Measurements from ENCODE around the gene RIMBP2. TPM values are rescaled to one million over a fixed set of nuclear protein-coding genes. Genes with fewer than 3 reads are reported as not detected.

RIMBP2 gene
- total and polyA plus RNA-seq, 11 donors, result 2.1 TPM; not detected in 10

GRCh38 chr12:130565189-130565588 lies 150.9 kb downstream of the RIMBP2 start:
- intact Hi-C loops (cut with DNase I), result no loop called here
- WGBS, 4 donors, result 85 to 96% (median 90%) methylated on average over 1 of the region's 1 CpG
- no peak for ATAC-seq
- no peak for DNase-seq
- Histone ChIP-seq H3K27ac (no peak overlapping the region), H3K4me3 (no peak overlapping the region), H3K27me3 (no peaks in the 10 kb centered on the region), H3K9me3 (peaks cover 0 to 23% (median 10%) of the 10 kb centered on the region in 12 donors), H3K4me1 (no peaks in the 10 kb centered on the region), H3K36me3 (no peaks in the 10 kb centered on the region)
- TF ChIP-seq POLR2A (IDR thresholded peaks at IDR 0.05), result no peak

GRCh38 chr12:130563323-130563722 lies 152.8 kb downstream of the RIMBP2 start:
- no peak overlapping the region for H3K27ac ChIP-seq
- DNase-seq (no peak), ATAC-seq (no peak)
- TF ChIP-seq, protein P1, sequence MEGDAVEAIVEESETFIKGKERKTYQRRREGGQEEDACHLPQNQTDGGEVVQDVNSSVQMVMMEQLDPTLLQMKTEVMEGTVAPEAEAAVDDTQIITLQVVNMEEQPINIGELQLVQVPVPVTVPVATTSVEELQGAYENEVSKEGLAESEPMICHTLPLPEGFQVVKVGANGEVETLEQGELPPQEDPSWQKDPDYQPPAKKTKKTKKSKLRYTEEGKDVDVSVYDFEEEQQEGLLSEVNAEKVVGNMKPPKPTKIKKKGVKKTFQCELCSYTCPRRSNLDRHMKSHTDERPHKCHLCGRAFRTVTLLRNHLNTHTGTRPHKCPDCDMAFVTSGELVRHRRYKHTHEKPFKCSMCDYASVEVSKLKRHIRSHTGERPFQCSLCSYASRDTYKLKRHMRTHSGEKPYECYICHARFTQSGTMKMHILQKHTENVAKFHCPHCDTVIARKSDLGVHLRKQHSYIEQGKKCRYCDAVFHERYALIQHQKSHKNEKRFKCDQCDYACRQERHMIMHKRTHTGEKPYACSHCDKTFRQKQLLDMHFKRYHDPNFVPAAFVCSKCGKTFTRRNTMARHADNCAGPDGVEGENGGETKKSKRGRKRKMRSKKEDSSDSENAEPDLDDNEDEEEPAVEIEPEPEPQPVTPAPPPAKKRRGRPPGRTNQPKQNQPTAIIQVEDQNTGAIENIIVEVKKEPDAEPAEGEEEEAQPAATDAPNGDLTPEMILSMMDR (IDR thresholded peaks at IDR 0.05), result no peak
- no peak for TF ChIP-seq POLR2A (IDR thresholded peaks at IDR 0.05)
- H3K27me3 ChIP-seq, result peaks cover 0 to 8% (median 0%) of the 10 kb centered on the region in 9 donors
- peaks cover 0 to 23% (median 10%) of the 10 kb centered on the region in 12 donors for H3K9me3 ChIP-seq
- WGBS, 4 donors, result 66 to 84% (median 76%) methylated on average over 2 of the region's 2 CpGs
- H3K4me3 ChIP-seq, result no peak overlapping the region
- no peaks in the 10 kb centered on the region for H3K36me3 ChIP-seq
- H3K4me1 ChIP-seq, result no peaks in the 10 kb centered on the region
- intact Hi-C loops (cut with DNase I), result no loop called here

DNA sequence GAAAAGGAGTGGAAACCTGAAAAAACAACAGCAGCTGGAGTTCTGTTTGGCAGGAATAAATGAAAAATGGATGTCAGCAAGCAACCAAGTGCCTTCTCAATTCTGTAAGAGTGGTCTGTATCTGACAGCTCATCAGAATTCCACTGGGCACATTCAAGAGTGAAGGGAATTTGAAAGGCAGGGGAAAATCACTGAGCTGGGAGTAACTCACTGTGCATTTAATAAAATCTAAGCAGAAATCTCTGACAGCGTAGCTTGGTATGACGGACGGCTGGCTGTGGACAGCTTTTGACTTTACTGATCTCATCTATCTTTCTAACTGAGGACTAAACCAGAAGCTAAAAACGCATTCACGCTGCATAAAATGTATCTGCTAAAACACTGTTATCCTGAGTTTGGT lies 153.4 kb downstream of the RIMBP2 start:
- H3K27me3 ChIP-seq, result peaks cover 0 to 9% (median 0%) of the 10 kb centered on the region in 9 donors
- H3K36me3 ChIP-seq, result no peaks in the 10 kb centered on the region
- no peak overlapping the region for H3K4me3 ChIP-seq
- H3K9me3 ChIP-seq, result peaks cover 0 to 23% (median 10%) of the 10 kb centered on the region in 12 donors
- H3K27ac ChIP-seq, result no peak overlapping the region
- no peak for ATAC-seq
- DNase-seq, result no peak
- 62 to 68% (median 66%) methylated on average over 5 of the region's 5 CpGs for WGBS, 4 donors
- TF ChIP-seq POLR2A (IDR thresholded peaks at IDR 0.05), result no peak
- TF ChIP-seq, protein P1 (IDR thresholded peaks at IDR 0.05), result no peak
- no peaks in the 10 kb centered on the region for H3K4me1 ChIP-seq
- intact Hi-C loops (cut with DNase I), result no loop called here

DNA sequence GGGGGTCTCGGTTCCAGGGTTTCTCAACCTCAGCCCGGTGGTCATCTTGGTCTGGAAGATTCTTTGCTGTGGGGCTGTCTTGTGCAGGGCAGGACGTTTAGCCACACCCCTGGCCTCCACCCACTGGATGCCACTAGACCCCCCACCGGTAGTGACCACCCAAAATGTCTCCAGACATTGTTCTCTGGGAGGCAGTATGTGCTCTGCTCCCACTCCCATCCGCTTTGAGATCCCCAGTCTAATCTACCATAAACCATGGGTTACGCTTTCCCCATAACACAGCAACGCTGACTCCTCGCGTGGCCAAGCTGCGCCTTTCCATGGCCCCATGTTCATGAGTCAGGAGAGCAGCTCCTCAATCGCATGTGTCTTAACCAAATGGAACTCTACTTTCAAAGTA lies 155.8 kb downstream of the RIMBP2 start:
- Histone ChIP-seq H3K4me3 (no peak overlapping the region), H3K27ac (no peak overlapping the region), H3K36me3 (no peaks in the 10 kb centered on the region), H3K9me3 (peaks cover 0 to 11% (median 2%) of the 10 kb centered on the region in 12 donors), H3K4me1 (no peaks in the 10 kb centered on the region), H3K27me3 (peaks cover 0 to 19% (median 0%) of the 10 kb centered on the region in 9 donors)
- no peak for TF ChIP-seq POLR2A (IDR thresholded peaks at IDR 0.05)
- TF ChIP-seq, protein P1 (IDR thresholded peaks at IDR 0.05), result no peak
- ATAC-seq (no peak), DNase-seq (no peak)
- WGBS, 4 donors, result 76 to 82% (median 77%) methylated on average over 11 of the region's 11 CpGs
- intact Hi-C loops (cut with DNase I), result no loop called here

- peaks cover 0 to 6% (median 0%) of the 10 kb centered on the region in 12 donors for H3K9me3 ChIP-seq
- intact Hi-C loops (cut with DNase I), result no loop called here
- 80 to 83% (median 81%) methylated on average over 7 of the region's 7 CpGs for WGBS, 4 donors
Measured at GRCh38 chr12:130559806-130560205, 156.3 kb downstream of the RIMBP2 start.

More at GRCh38 chr12:130559806-130560205, 156.3 kb downstream of the RIMBP2 start:
- TF ChIP-seq, protein P1 (IDR thresholded peaks at IDR 0.05), result no peak
- TF ChIP-seq POLR2A (IDR thresholded peaks at IDR 0.05), result no peak
- H3K27me3 ChIP-seq, result peaks cover 0 to 19% (median 0%) of the 10 kb centered on the region in 9 donors
- no peaks in the 10 kb centered on the region for H3K36me3 ChIP-seq
- H3K4me1 ChIP-seq, result no peaks in the 10 kb centered on the region
- DNase-seq (no peak), ATAC-seq (no peak)
- H3K4me3 ChIP-seq, result no peak overlapping the region
- H3K27ac ChIP-seq, result no peak overlapping the region
